Choroid plexus epithelial cell (primary cell): ENCODE results near the gene MYRFL.

Experiments
- DNase-seq: peaks from one replicate; pipeline ENCODE4 v3.0.0-alpha.2; 2010; ENCODE audit warnings: low read depth
- H3K4me3 ChIP-seq: 2 replicates; pipeline ENCODE4 v1.5.1; 2011; ENCODE audit warnings: low read depth, mild to moderate bottlenecking, control low read depth, low read length, moderate library complexity
- TF ChIP-seq, protein P1 (sequence below): conservative IDR thresholded peaks from 2 replicates; pipeline ENCODE4 v1.5.1; 2011; ENCODE audit warnings: low read depth, mild to moderate bottlenecking, control low read depth, inconsistent platforms, low read length, moderate library complexity

Gene MYRFL

DNA sequence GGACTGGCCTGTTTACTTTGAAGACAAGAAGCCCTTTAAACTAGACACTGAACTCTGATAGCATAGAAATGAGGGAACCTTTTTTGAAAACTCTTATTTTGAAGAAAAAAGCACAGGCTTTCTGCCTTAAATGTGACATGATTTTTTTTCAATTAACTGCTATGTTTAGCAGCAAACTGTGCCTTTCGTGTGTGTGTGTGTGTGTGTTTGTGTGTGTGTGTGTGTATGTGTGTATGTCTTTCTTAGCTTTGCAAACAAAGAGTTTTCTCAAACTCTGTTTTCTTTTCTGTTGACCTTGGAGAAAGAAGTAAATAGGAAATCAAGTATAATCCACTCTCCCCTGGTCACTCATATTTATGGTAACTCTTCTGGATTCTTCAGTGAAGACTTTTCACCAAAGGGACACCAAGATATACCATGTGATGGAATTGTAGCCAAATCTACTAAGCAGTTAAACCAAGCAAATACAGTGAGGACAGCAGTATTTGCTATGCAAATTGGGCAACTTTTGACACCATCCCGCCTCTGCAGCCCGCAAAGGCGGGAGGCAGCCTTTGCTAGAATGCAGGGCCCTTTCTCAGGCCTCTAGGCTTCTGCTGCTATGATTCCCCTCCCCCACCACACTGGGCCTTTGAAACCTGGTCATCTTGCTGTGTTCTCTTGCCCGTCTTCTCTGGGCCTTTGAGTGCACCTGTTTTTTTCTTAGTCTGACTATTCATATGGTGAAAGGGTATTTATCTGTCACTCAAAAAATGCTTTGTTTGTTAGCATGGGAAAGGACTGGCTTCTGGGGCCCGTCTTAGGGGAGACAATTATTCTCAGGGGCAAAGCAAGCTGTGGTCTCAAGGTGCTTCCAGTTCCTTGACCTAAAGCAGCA lies 107.9 kb downstream of the MYRFL start:
- TF ChIP-seq, protein P1, sequence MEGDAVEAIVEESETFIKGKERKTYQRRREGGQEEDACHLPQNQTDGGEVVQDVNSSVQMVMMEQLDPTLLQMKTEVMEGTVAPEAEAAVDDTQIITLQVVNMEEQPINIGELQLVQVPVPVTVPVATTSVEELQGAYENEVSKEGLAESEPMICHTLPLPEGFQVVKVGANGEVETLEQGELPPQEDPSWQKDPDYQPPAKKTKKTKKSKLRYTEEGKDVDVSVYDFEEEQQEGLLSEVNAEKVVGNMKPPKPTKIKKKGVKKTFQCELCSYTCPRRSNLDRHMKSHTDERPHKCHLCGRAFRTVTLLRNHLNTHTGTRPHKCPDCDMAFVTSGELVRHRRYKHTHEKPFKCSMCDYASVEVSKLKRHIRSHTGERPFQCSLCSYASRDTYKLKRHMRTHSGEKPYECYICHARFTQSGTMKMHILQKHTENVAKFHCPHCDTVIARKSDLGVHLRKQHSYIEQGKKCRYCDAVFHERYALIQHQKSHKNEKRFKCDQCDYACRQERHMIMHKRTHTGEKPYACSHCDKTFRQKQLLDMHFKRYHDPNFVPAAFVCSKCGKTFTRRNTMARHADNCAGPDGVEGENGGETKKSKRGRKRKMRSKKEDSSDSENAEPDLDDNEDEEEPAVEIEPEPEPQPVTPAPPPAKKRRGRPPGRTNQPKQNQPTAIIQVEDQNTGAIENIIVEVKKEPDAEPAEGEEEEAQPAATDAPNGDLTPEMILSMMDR: no peak
- H3K4me3 ChIP-seq: no peak overlapping the region
- DNase-seq: no peak

DNA sequence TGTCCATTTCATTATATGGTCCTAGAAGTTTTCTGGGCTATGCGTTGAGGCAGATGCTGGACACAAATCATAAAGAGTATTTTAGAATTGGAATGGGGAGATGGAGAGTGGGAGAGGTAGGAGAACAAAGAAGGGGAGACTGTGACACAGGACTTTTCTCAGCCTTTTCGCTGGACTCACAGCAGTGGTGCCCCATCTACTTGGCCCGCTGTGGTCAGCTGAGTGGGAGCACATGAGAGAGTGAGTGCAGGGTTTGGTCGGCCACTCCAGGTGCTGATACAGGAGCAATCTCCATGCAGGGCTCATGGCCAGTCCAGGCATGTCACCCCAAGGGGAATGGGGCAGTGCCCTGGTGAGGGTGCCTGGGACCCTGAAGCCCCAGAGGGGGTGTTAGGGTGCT lies 109.0 kb downstream of the MYRFL start:
- TF ChIP-seq, protein P1: no peak
- no peak overlapping the region for H3K4me3 ChIP-seq
- DNase-seq: no peak

DNA sequence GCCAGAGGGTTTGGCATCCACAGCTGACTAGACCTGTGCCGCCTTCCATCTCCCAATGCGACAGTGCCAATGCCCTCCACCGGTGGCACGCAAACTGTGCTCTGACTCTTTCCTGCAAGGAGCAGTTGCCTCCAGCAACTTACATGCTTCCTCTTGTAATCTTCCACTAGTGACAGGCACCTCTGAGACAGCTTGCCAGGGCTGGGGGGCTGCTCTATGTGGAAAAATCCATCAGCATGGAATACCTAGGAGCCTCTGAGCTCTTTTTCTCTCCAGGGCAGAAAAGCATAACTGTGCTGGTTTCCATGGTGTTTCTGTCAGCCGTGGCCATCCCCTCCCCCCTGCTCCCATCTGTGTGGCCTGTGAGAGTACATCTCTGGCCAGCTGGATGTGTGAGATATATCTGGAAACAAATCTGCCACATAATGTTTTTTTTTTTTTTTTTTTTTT lies 110.6 kb downstream of the MYRFL start:
- H3K4me3 ChIP-seq: no peak overlapping the region
- DNase-seq: no peak
- TF ChIP-seq, protein P1: no peak

DNA sequence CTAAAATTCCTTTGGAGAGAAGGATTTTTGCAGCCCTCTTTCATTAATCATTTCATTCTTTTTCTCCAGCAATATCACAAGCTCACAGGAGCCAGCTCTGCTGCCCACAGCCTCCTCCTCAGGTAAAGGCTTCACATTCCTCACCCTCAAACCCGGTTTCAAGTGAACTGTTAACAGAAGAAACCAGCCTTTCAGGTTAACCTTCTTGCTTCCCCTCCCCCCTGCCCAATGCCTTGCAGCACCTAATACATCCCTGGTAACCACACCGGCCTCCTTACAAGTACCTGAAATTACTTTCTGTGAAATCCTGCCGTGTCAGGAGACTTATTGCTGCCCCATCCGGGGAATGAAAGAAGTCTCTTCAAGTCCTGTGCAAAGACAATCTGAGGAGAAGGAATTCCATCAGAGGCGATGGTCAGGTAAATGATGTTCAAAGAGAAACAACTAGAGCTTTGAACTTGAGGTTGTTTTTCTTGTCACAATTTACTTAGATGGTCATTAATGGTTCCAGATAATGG lies 111.2 kb downstream of the MYRFL start:
- no peak for DNase-seq
- no peak overlapping the region for H3K4me3 ChIP-seq
- TF ChIP-seq, protein P1: no peak

DNA sequence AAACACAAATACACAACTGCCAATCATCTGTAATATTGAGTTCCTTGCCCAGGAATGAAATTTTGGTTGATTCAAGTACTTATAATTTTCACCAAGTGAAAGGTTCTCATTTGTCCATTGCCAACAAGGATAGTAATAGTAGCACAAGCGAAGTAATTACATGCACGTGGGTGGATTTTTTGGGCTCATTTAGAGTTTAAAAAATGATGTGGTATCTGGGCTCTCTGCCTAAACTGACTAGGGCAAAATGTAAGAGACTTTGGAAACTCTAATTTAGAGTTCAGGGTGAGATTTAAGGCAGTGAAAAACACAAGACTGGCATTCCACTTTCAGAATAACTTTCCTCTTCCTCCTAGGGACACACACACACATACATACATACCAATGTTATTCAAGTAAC lies 111.7 kb downstream of the MYRFL start:
- no peak overlapping the region for H3K4me3 ChIP-seq
- DNase-seq: no peak
- TF ChIP-seq, protein P1: no peak

DNA sequence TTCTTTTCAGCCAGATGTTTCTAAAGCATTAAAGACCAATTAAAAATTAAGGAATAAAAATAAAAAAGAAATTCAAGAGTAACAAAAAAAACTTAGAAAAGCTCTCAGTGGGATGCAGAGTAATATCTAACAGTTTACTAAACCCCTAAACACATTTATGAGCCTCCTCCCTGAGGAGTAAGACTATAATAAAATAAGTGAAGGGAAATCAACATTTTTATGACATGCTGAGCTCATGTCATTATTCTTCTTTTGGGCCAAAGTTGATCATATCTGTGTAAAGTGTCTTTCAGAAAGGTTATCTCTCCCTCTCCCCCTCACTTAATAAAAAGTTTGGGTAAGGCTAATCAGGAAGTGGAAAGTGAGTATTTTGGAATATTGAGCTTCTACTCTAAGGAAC lies 122.1 kb downstream of the MYRFL start:
- H3K4me3 ChIP-seq: no peak overlapping the region

More for the DNA sequence above, 122.1 kb downstream of the MYRFL start:
- no peak for DNase-seq
- TF ChIP-seq, protein P1: no peak
